ENCODE data around the gene NOP14. TPM values are rescaled to one million over a fixed set of nuclear protein-coding genes. Genes with fewer than 3 reads are reported as not detected.

The NOP14 gene
- total and polyA plus RNA-seq, 9 donors, result 13.6 to 39.7 (median 28.3) TPM

DNA sequence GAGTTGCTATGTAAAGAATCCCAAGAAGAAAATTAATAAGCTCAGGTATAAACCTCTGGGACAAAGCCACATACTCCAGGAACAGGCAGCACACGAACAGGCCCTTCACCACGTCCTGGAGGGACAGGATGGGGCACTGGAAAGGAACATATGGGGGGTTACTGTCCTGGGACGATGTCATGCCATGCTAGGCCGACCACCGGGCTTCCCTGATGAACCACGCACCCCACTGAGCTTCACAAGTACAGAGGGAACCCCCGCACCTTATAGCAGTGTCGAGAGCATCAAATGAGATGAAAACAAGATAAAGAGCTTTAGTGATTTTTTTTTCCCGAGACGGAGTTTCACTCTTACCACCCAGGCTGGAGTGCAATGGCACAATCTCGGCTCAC lies 19.1 kb downstream of the NOP14 start:
- H3K9me3 ChIP-seq, result no peaks in the 10 kb centered on the region
- no peaks in the 10 kb centered on the region for H3K27me3 ChIP-seq
- H3K36me3 ChIP-seq, result no peaks in the 10 kb centered on the region
- DNase-seq, result peak in 2 of 5 donors; percentile 7 to 27
- no peaks in the 10 kb centered on the region for H3K4me1 ChIP-seq (ENCODE audit: insufficient read depth)
- whole genome bisulfite sequencing, 3 donors, result 86 to 90% (median 89%) methylated on average over 11 of the region's 11 CpGs
- no peak overlapping the region for H3K4me3 ChIP-seq
- intact Hi-C loops (cut with DNase I), result no loop called here
- TF ChIP-seq EP300 (IDR thresholded peaks at IDR 0.05), result no peak
- TF ChIP-seq, protein P1, sequence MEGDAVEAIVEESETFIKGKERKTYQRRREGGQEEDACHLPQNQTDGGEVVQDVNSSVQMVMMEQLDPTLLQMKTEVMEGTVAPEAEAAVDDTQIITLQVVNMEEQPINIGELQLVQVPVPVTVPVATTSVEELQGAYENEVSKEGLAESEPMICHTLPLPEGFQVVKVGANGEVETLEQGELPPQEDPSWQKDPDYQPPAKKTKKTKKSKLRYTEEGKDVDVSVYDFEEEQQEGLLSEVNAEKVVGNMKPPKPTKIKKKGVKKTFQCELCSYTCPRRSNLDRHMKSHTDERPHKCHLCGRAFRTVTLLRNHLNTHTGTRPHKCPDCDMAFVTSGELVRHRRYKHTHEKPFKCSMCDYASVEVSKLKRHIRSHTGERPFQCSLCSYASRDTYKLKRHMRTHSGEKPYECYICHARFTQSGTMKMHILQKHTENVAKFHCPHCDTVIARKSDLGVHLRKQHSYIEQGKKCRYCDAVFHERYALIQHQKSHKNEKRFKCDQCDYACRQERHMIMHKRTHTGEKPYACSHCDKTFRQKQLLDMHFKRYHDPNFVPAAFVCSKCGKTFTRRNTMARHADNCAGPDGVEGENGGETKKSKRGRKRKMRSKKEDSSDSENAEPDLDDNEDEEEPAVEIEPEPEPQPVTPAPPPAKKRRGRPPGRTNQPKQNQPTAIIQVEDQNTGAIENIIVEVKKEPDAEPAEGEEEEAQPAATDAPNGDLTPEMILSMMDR (IDR thresholded peaks at IDR 0.05), result no peak
- TF ChIP-seq POLR2A (IDR thresholded peaks at IDR 0.05), result no peak
- no peak overlapping the region for H3K27ac ChIP-seq

DNA sequence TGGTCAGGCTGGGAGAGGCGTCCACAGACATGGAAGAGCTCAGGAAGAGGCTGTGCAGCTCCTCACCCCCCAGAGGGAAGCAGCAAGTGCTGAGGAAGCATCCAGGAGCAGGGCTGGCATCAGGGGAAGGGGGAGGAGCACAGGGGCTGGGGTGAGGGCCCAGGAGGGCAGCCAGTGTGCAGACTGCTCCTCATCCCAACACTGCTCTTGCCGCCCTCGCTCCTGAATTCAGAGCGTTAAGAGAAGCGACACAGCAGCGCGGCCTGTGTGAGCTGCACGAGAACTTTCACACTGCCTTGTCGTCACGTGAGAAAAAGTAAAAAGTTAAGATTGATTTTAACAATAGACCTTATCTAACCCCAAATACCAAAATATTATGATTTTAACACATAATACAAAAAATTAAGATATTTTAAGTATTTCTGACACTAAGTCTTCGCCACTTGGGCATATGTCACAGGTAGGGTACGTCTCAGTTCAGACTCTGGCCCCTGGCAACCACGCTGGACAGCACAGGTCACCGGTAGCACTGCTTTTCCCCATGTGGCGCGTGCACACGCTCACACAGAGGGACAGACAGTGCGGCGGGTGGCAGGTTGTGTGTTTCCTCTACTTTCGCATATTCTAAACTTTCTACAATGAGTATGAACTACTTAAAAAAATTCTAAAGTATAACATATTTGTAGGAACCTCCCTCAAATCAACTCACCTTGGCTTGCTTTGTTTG lies 19.7 kb downstream of the NOP14 start:
- TF ChIP-seq POLR2A (IDR thresholded peaks at IDR 0.05) (no peak), EP300 (IDR thresholded peaks at IDR 0.05) (no peak)
- TF ChIP-seq, protein P1 (IDR thresholded peaks at IDR 0.05), result no peak
- Histone ChIP-seq H3K4me1 (ENCODE audit: insufficient read depth) (no peaks in the 10 kb centered on the region), H3K4me3 (no peak overlapping the region), H3K27ac (no peak overlapping the region), H3K9me3 (no peaks in the 10 kb centered on the region), H3K36me3 (no peaks in the 10 kb centered on the region), H3K27me3 (no peaks in the 10 kb centered on the region)
- WGBS, 3 donors, result 92 to 96% (median 92%) methylated on average over 20 of the region's 20 CpGs
- intact Hi-C loops (cut with DNase I), result no loop called here
- DNase-seq, result peak in 2 of 5 donors; percentile 13 to 33

DNA sequence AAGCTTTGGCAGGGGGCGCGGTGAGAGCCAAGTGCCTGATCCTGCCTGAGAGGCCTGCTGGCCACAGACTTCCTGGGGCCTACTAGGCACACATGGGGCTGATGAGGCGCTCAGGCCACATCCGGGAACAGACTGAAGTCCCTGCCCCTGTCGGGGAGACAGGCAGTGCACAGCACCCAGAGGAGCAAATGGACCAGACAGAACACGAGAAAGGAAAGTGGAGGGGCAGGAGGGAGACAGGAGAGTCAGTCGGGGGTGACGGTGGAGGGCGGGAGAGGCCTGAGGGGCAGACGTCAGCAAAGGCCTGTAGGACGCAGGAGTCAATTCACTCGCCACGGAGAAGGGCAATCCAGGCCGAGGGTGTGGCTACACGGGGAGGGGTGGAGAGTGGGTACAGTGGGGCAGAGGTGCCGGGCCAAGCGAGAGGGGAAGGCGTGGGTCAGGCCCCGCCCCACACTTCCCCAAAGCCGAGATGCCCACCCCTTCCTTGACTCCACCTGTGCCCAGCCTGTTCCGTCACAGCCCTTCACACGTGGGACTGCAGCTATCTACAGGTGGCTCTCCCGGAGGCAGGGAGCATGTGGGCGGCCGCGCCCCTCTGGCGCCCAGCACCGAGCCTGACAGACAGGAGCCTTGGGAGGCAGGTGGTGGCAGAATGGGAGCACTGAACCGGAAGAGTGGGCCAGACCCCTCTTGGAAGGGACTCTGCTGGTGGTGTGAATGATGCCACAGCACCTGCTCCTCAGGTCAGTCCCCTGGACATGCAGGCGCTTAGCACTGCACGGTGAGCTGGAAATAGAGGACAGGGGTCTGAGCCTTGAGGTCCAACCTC lies 20.5 kb downstream of the NOP14 start:
- no peaks in the 10 kb centered on the region for H3K9me3 ChIP-seq
- H3K27me3 ChIP-seq, result no peaks in the 10 kb centered on the region
- DNase-seq, result peak in 3 of 5 donors; percentile 20 to 41 (median 24)
- WGBS, 3 donors, result 82 to 90% (median 82%) methylated on average over 31 of the region's 31 CpGs
- TF ChIP-seq, protein P1 (IDR thresholded peaks at IDR 0.05), result no peak
- TF ChIP-seq POLR2A (IDR thresholded peaks at IDR 0.05) (no peak), EP300 (IDR thresholded peaks at IDR 0.05) (no peak)
- H3K36me3 ChIP-seq, result no peaks in the 10 kb centered on the region
- H3K27ac ChIP-seq, result no peak overlapping the region
- no peak overlapping the region for H3K4me3 ChIP-seq
- H3K4me1 ChIP-seq (ENCODE audit: insufficient read depth), result no peaks in the 10 kb centered on the region
- intact Hi-C loops (cut with DNase I), result no loop called here

DNA sequence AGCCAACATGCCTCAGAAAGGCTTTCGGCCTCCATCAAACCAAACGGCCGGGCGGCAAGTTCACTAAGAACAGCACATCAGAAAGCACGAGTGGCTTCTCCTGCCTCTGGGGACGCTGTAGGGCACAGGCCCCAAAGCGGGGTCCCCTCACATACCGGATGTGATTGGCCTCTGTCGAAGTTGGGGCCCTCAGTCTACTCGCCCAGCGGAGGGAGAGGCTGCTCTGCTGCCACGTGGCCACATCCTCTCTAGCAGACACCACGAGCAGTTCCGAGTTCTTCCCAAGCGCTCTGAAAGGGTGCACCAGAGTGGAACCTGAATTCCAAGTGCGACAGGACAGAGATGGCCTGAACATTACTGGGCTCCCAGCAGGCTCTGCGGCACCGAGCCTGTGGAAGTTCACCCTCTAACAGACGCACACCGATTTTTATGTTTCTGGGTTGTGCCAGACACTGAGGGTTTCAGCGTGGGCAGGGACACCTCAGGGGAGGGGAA lies 21.1 kb downstream of the NOP14 start:
- H3K4me1 ChIP-seq (ENCODE audit: insufficient read depth), result no peaks in the 10 kb centered on the region
- peak in 3 of 5 donors; percentile 13 to 30 (median 16) for DNase-seq
- no peaks in the 10 kb centered on the region for H3K9me3 ChIP-seq
- H3K27ac ChIP-seq, result no peak overlapping the region
- no peaks in the 10 kb centered on the region for H3K27me3 ChIP-seq
- intact Hi-C loops (cut with DNase I), result no loop called here
- TF ChIP-seq, protein P1 (IDR thresholded peaks at IDR 0.05), result no peak
- TF ChIP-seq POLR2A (IDR thresholded peaks at IDR 0.05), result no peak
- no peak for TF ChIP-seq EP300 (IDR thresholded peaks at IDR 0.05)
- WGBS, 3 donors, result 85 to 90% (median 89%) methylated on average over 21 of the region's 21 CpGs
- H3K4me3 ChIP-seq, result no peak overlapping the region
- no peaks in the 10 kb centered on the region for H3K36me3 ChIP-seq
